Measurements from ENCODE around the gene TMC3. TPM values are rescaled to one million over a fixed set of nuclear protein-coding genes. Genes with fewer than 3 reads are reported as not detected.
"Not testable (repeated sequence)": the region's sequence is repeated elsewhere in the genome, so short reads cannot be mapped to it uniquely, and the experiment has no call there.

TMC3 gene
- total and polyA plus RNA-seq, 10 donors: not detected

DNA sequence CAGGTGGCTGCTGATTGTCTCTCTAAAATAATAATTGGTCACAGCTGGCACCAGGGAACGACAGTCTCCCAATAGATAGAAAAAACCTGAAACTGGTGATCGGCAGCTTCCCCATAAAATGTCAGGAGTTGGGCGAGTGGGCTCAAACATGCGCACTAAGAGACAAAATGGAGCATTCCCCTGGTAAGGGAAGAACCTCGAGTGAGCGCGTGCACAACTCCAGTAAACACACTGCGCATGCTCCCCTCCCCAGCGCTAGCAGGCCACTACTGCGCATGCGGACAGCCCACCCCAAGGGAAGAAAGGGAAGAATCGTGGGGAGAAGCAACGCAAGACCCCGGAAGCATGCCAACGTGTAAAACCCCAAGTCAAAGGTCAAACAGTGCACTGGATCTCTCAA is 42.4 kb downstream of the TMC3 start:
- Histone ChIP-seq H3K4me3 (no peak overlapping the region), H3K9me3 (no peaks in the 10 kb centered on the region), H3K27me3 (replicated peaks in 1 of 7) (no peaks in the 10 kb centered on the region), H3K27ac (no peak overlapping the region), H3K4me1 (peaks cover 0 to 29% (median 0%) of the 10 kb centered on the region in 6 donors), H3K36me3 (peaks cover 0 to 10% (median 0%) of the 10 kb centered on the region in 6 donors)
- DNase-seq: no peak
- WGBS, 5 donors: 90 to 93% (median 92%) methylated on average over 15 of the region's 15 CpGs
- no peak for TF ChIP-seq POLR2A (IDR thresholded peaks at IDR 0.05)
- TF ChIP-seq POLR2AphosphoS5 (IDR thresholded peaks at IDR 0.05): no peak
- TF ChIP-seq, protein P1, sequence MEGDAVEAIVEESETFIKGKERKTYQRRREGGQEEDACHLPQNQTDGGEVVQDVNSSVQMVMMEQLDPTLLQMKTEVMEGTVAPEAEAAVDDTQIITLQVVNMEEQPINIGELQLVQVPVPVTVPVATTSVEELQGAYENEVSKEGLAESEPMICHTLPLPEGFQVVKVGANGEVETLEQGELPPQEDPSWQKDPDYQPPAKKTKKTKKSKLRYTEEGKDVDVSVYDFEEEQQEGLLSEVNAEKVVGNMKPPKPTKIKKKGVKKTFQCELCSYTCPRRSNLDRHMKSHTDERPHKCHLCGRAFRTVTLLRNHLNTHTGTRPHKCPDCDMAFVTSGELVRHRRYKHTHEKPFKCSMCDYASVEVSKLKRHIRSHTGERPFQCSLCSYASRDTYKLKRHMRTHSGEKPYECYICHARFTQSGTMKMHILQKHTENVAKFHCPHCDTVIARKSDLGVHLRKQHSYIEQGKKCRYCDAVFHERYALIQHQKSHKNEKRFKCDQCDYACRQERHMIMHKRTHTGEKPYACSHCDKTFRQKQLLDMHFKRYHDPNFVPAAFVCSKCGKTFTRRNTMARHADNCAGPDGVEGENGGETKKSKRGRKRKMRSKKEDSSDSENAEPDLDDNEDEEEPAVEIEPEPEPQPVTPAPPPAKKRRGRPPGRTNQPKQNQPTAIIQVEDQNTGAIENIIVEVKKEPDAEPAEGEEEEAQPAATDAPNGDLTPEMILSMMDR (IDR thresholded peaks at IDR 0.05 in 8 of 11, conservative IDR thresholded peaks at IDR 0.05 in 3 of 11): no peak
- intact Hi-C loops (cut with DNase I; ENCODE audit: low total_unique reads): no loop called here

DNA sequence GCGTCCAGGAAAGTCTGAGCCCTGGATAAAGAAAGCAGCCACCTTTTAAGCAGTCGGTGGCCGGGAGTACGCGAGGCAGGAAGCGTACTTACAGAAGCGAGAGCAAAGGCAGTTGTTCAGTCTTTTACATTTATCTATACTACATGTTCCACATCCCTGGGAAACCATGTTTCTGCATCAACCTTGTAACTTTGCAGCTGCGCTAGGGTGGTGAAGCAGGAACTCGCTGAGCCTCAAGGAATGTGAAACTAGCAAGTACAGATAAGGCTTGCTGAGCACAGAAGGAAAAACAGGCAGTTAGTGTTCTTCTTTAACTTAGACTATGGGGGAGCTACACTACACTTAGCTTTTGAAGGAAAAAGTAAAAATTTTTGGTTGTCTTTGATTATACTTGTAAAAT is 42.9 kb downstream of the TMC3 start:
- WGBS, 5 donors: 51 to 75% (median 58%) methylated on average over 9 of the region's 9 CpGs
- H3K27ac ChIP-seq; DNase-seq; H3K9me3 ChIP-seq; H3K27me3 ChIP-seq (replicated peaks in 1 of 7); intact Hi-C loops (cut with DNase I; ENCODE audit: low total_unique reads); H3K4me3 ChIP-seq: not testable (repeated sequence)
- Histone ChIP-seq H3K36me3 (peaks cover 0 to 10% (median 0%) of the 10 kb centered on the region in 6 donors), H3K4me1 (peaks cover 0 to 31% (median 0%) of the 10 kb centered on the region in 6 donors)

DNA sequence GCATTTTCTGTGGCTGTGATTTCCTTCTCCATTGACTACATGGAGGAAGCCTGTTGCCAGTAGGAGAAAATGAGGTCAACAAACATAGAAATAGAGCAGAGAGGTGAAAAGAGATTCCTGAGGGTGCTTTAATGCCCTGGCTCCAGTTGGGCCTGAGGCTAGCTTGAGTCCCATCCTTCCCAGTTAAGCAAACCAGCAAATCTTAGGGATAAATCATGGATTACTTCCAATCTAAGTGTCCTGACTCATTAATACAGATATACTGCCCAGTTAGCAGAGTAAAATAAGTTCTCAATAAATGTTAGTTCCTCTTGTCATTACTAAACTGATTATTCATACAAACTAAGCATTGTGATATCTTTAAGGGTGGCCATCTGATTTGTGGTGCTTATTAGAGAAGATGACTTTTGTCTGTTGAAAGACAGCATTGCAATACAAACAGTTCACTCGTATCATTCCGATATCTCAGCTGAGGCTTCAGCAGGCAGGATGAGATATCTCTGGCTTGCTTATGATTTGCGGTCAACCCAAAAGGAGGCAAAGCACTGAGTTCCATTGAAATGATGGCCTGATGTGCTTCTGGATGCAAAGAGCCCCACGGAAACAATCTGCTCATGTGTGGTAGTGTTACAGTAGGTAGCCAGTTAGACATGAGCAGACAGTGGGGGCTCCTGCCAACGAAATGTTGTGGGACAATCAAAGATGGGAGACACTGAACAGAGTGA is 43.5 kb downstream of the TMC3 start:
- Histone ChIP-seq H3K27me3 (replicated peaks in 1 of 7) (no peaks in the 10 kb centered on the region), H3K4me3 (no peak overlapping the region), H3K9me3 (no peaks in the 10 kb centered on the region), H3K4me1 (peaks cover 0 to 34% (median 0%) of the 10 kb centered on the region in 6 donors), H3K27ac (no peak overlapping the region), H3K36me3 (peaks cover 0 to 10% (median 0%) of the 10 kb centered on the region in 6 donors)
- no peak for TF ChIP-seq POLR2AphosphoS5 (IDR thresholded peaks at IDR 0.05)
- no peak for TF ChIP-seq POLR2A (IDR thresholded peaks at IDR 0.05)
- TF ChIP-seq, protein P1 (IDR thresholded peaks at IDR 0.05 in 8 of 11, conservative IDR thresholded peaks at IDR 0.05 in 3 of 11): no peak
- DNase-seq: no peak
- intact Hi-C loops (cut with DNase I; ENCODE audit: low total_unique reads): no loop called here
- WGBS, 5 donors: 78 to 90% (median 88%) methylated on average over 5 of the region's 5 CpGs

DNA sequence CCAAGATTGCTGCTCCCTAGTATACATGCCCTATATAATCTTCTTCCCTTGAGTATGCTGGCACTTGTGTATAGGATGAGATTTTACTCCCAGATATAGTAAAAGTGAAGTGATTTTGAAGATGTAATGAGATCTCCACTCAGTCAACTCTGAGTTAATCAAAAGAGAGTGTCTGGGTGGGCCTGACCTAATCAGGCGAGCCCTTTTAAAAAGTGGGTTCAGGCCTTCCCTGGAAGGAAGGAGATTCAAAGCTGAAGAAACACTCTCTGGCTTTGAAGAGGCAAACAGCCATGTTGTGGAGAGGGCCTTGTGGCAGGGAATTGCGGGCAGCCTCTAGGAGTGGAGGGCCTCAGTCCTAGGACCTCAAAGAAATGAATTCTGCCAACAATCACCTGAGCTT is 44.6 kb downstream of the TMC3 start:
- H3K4me3 ChIP-seq: no peak overlapping the region
- DNase-seq: no peak
- no peaks in the 10 kb centered on the region for H3K27me3 ChIP-seq (replicated peaks in 1 of 7)
- TF ChIP-seq, protein P1 (IDR thresholded peaks at IDR 0.05 in 8 of 11, conservative IDR thresholded peaks at IDR 0.05 in 3 of 11): no peak
- TF ChIP-seq POLR2A (IDR thresholded peaks at IDR 0.05) (no peak), POLR2AphosphoS5 (IDR thresholded peaks at IDR 0.05) (no peak)
- H3K9me3 ChIP-seq: no peaks in the 10 kb centered on the region
- peaks cover 0 to 10% (median 0%) of the 10 kb centered on the region in 6 donors for H3K36me3 ChIP-seq
- 97 to 100% (median 100%) methylated on average over 2 of the region's 2 CpGs for WGBS, 5 donors
- intact Hi-C loops (cut with DNase I; ENCODE audit: low total_unique reads): no loop called here
- no peak overlapping the region for H3K27ac ChIP-seq
- H3K4me1 ChIP-seq: peaks cover 0 to 45% (median 8%) of the 10 kb centered on the region in 6 donors

Data from spleen (tissue), 11 donors.